Osteocyte (in vitro differentiated cells): ENCODE measurements around the gene VWA7. TPM values are rescaled to one million over a fixed set of nuclear protein-coding genes. Genes with fewer than 3 reads are reported as not detected.

Source experiments
- DNase-seq: peaks from one replicate; pipeline ENCODE4 v3.0.0; 2021; ENCODE audit warnings: mixed read lengths; ENCODE audit not compliant: unreplicated experiment; ENCODE audit errors: extremely low spot score
- H3K27ac Mint-ChIP-seq: one replicate; pipeline ENCODE4 v1.8.0; 2021; ENCODE audit warnings: mild to moderate bottlenecking, mixed read lengths; ENCODE audit not compliant: unreplicated experiment
- H3K27me3 Mint-ChIP-seq: one replicate; pipeline ENCODE4 v1.8.0; 2021; ENCODE audit warnings: mixed read lengths; ENCODE audit not compliant: unreplicated experiment
- H3K36me3 Mint-ChIP-seq: one replicate; pipeline ENCODE4 v1.8.0; 2021; ENCODE audit warnings: mixed read lengths; ENCODE audit not compliant: unreplicated experiment
- H3K4me1 Mint-ChIP-seq: one replicate; pipeline ENCODE4 v1.8.0; 2021; ENCODE audit warnings: mixed read lengths; ENCODE audit not compliant: unreplicated experiment
- H3K4me3 Mint-ChIP-seq: one replicate; pipeline ENCODE4 v1.8.0; 2021; ENCODE audit warnings: mild to moderate bottlenecking, moderate library complexity, mixed read lengths; ENCODE audit not compliant: unreplicated experiment
- H3K9me3 Mint-ChIP-seq: one replicate; pipeline ENCODE4 v1.8.0; 2021; ENCODE audit warnings: mixed read lengths; ENCODE audit not compliant: unreplicated experiment
- CTCF ChIP-seq: fragments of 200-600 bp; sonication (generic); IDR thresholded peaks from 2 replicates; pipeline ENCODE4 v1.5.0; 2021; ENCODE audit warnings: antibody characterized with exemption, mild to moderate bottlenecking, moderate library complexity
- total RNA-seq: library from RNA; stranded (reverse); gene quantifications from 2 replicates; pipeline ENCODE4 v1.2.1, GENCODE V29; 2021

VWA7 gene
- total RNA-seq, 1 donor from 2014 or later, result 0.94 TPM

GRCh38 chr6:31781244-31782125 lies 4.4 kb upstream of the VWA7 start:
- TF ChIP-seq CTCF, result no peak
- Mint-ChIP-seq H3K27me3 (no peaks in the 10 kb centered on the region), H3K4me3 (no peak overlapping the region), H3K4me1 (peaks cover 9% of the 10 kb centered on the region), H3K36me3 (peaks cover 16% of the 10 kb centered on the region), H3K27ac (no peak overlapping the region), H3K9me3 (no peaks in the 10 kb centered on the region)
- no peak for DNase-seq

GRCh38 chr6:31780507-31781243 lies 3.5 kb upstream of the VWA7 start:
- H3K36me3 Mint-ChIP-seq, result peaks cover 16% of the 10 kb centered on the region

GRCh38 chr6:31779908-31780307 lies 2.8 kb upstream of the VWA7 start:
- no peak overlapping the region for H3K27ac Mint-ChIP-seq
- peaks cover 16% of the 10 kb centered on the region for H3K36me3 Mint-ChIP-seq
- TF ChIP-seq CTCF, result no peak
- H3K4me1 Mint-ChIP-seq, result peaks cover 9% of the 10 kb centered on the region
- no peaks in the 10 kb centered on the region for H3K27me3 Mint-ChIP-seq
- no peak for DNase-seq
- H3K9me3 Mint-ChIP-seq, result no peaks in the 10 kb centered on the region
- no peak overlapping the region for H3K4me3 Mint-ChIP-seq

More at GRCh38 chr6:31780507-31781243, 3.5 kb upstream of the VWA7 start:
- Mint-ChIP-seq H3K4me1 (peaks cover 9% of the 10 kb centered on the region), H3K9me3 (no peaks in the 10 kb centered on the region), H3K27me3 (no peaks in the 10 kb centered on the region), H3K27ac (no peak overlapping the region), H3K4me3 (no peak overlapping the region)
- no peak for TF ChIP-seq CTCF
- DNase-seq, result no peak

- Mint-ChIP-seq H3K4me3 (no peak overlapping the region), H3K9me3 (no peaks in the 10 kb centered on the region), H3K27me3 (no peaks in the 10 kb centered on the region), H3K27ac (no peak overlapping the region), H3K36me3 (peaks cover 11% of the 10 kb centered on the region), H3K4me1 (peaks cover 9% of the 10 kb centered on the region)
- TF ChIP-seq CTCF, result no peak
- no peak for DNase-seq
These were observed 2.1 kb upstream of the VWA7 start for GRCh38 chr6:31778999-31779885.
